ENCODE measurements around the gene DHCR24. TPM values are rescaled to one million over a fixed set of nuclear protein-coding genes. Genes with fewer than 3 reads are reported as not detected.

Gene DHCR24
- total RNA-seq, 2 experiments from 2014 or later = 59.5 to 64.7 TPM

DNA sequence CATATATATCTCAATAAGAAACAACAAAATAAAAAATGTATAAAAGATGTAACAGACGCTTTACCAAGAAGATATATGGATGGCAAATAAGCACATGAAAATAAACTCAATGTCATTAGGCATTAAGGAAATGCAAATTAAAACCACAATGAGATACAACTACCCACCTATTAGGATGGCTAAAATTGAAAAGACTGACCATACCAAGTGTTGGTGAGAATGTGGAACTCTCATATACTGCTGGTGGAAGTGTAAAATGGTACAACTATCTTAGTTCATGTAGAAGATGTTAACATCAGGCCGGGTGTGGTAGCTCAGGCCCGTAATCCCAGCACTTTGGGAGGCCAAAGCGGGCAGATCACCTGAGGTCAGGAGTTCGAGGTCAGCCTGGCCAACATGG lies 43.5 kb downstream of the DHCR24 start:
- intact Hi-C loops (cut with micrococcal nuclease) = no loop called here
- POLR2A ChIA-PET = no interaction called here

GRCh38 chr1:54842963-54843362 lies 44.0 kb downstream of the DHCR24 start:
- H3K27ac Mint-ChIP-seq = no peak overlapping the region
- H3K27me3 Mint-ChIP-seq = no peaks in the 10 kb centered on the region
- H3K4me1 Mint-ChIP-seq (ENCODE audit: low read depth) = no peaks in the 10 kb centered on the region
- H3K4me3 Mint-ChIP-seq = no peak overlapping the region
- no peaks in the 10 kb centered on the region for H3K9me3 Mint-ChIP-seq
- no peaks in the 10 kb centered on the region for H3K36me3 Mint-ChIP-seq (ENCODE audit: low read depth)
- DNase-seq (no peak), ATAC-seq (no peak)
- intact Hi-C loops (cut with micrococcal nuclease) = no loop called here
- TF ChIP-seq, protein P1, sequence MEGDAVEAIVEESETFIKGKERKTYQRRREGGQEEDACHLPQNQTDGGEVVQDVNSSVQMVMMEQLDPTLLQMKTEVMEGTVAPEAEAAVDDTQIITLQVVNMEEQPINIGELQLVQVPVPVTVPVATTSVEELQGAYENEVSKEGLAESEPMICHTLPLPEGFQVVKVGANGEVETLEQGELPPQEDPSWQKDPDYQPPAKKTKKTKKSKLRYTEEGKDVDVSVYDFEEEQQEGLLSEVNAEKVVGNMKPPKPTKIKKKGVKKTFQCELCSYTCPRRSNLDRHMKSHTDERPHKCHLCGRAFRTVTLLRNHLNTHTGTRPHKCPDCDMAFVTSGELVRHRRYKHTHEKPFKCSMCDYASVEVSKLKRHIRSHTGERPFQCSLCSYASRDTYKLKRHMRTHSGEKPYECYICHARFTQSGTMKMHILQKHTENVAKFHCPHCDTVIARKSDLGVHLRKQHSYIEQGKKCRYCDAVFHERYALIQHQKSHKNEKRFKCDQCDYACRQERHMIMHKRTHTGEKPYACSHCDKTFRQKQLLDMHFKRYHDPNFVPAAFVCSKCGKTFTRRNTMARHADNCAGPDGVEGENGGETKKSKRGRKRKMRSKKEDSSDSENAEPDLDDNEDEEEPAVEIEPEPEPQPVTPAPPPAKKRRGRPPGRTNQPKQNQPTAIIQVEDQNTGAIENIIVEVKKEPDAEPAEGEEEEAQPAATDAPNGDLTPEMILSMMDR (IDR thresholded peaks at IDR 0.05) = no peak
- ChIA-PET CTCF (no interaction called here), POLR2A (no interaction called here)

More for the DNA sequence above, 43.5 kb downstream of the DHCR24 start:
- H3K9me3 Mint-ChIP-seq = no peaks in the 10 kb centered on the region
- DNase-seq = no peak
- CTCF ChIA-PET = no interaction called here
- no peaks in the 10 kb centered on the region for H3K27me3 Mint-ChIP-seq
- no peak overlapping the region for H3K27ac Mint-ChIP-seq
- H3K4me3 Mint-ChIP-seq = no peak overlapping the region
- peaks cover 4% of the 10 kb centered on the region for H3K36me3 Mint-ChIP-seq (ENCODE audit: low read depth)
- no peak for ATAC-seq
- no peaks in the 10 kb centered on the region for H3K4me1 Mint-ChIP-seq (ENCODE audit: low read depth)
- TF ChIP-seq, protein P1 (IDR thresholded peaks at IDR 0.05) = no peak

DNA sequence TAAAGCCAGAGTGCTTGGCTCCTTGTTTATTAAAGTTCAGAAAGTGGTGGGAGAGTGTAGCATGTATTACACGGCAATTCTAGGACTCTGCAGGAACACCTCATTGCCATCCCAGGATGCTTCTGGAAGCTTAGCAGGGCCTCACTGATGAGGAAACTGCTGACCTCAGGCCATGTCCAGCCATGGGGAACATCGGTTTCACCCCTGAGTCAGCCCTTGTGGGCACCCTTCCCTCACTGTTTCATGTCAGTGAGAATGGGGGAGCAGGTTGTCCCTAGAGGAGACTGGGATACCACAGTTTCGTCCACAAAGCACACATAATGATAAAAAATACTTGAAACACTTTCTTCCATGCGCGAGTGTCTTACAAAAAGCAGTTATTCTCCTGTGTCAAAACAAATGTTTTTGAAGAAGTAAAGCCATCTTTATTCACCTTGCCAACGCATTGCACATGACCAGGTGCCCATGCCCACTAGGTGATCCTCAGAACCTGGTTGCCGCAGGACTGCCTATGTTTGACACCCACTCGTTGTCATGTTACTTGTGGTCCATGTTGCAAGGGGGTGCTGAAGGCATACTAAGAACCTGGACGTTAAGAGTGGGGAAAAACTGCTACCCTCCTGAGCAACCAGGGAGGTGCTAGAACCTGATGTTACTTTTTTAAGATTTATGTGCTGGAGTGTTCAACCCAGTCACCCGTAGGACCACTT lies 44.6 kb downstream of the DHCR24 start:
- no peaks in the 10 kb centered on the region for H3K36me3 Mint-ChIP-seq (ENCODE audit: low read depth)
- no peak for DNase-seq
- no peaks in the 10 kb centered on the region for H3K27me3 Mint-ChIP-seq
- no peak overlapping the region for H3K4me3 Mint-ChIP-seq
- H3K4me1 Mint-ChIP-seq (ENCODE audit: low read depth) = no peaks in the 10 kb centered on the region
- intact Hi-C loops (cut with micrococcal nuclease) = no loop called here
- POLR2A ChIA-PET = no interaction called here
- no peak for ATAC-seq
- H3K9me3 Mint-ChIP-seq = no peaks in the 10 kb centered on the region
- H3K27ac Mint-ChIP-seq = no peak overlapping the region
- CTCF ChIA-PET = no interaction called here
- TF ChIP-seq, protein P1 (IDR thresholded peaks at IDR 0.05) = no peak

- CTCF ChIA-PET = no interaction called here
- no peak overlapping the region for H3K27ac Mint-ChIP-seq
- no peak for DNase-seq
Observed at GRCh38 chr1:54839824-54840223, 47.2 kb downstream of the DHCR24 start.

DNA sequence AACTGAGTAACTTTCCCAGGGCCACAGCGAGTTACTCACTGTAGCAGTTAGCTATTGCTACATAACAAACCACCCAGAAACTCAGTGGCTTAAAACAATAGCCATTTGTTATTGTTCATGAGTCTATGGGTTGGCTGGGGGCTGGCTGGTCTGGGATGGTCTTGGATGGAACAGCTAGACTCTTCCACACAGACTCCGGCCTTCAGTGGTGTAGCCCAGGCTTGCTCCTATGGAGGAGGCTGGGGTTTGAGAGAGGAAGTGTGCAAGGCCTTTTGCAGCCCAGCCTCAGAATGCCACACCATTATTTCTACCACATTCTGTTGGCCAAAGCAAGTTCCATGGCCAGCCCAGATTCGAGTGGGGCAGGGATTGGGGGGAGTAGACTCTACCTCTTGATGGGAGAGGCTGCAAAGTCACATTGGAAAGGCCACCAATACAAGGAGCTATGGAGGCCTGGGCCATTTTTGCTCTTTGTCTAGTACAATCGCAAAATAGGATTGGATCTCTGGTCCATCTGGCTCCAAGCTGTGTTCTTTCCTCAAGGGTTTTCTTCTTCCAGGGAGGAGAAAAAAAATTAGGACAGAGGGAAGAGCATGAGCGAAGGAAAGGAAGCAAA lies 48.3 kb downstream of the DHCR24 start:
- H3K27me3 Mint-ChIP-seq = no peaks in the 10 kb centered on the region
- ATAC-seq (no peak), DNase-seq (no peak)
- POLR2A ChIA-PET = no interaction called here
- no peaks in the 10 kb centered on the region for H3K36me3 Mint-ChIP-seq (ENCODE audit: low read depth)
- TF ChIP-seq, protein P1 (IDR thresholded peaks at IDR 0.05) = no peak
- intact Hi-C loops (cut with micrococcal nuclease) = no loop called here
- H3K4me1 Mint-ChIP-seq (ENCODE audit: low read depth) = no peaks in the 10 kb centered on the region
- H3K27ac Mint-ChIP-seq = no peak overlapping the region
- CTCF ChIA-PET = no interaction called here
- no peak overlapping the region for H3K4me3 Mint-ChIP-seq
- H3K9me3 Mint-ChIP-seq = no peaks in the 10 kb centered on the region

More at GRCh38 chr1:54839824-54840223, 47.2 kb downstream of the DHCR24 start:
- Mint-ChIP-seq H3K9me3 (no peaks in the 10 kb centered on the region), H3K27me3 (no peaks in the 10 kb centered on the region), H3K36me3 (ENCODE audit: low read depth) (no peaks in the 10 kb centered on the region), H3K4me1 (ENCODE audit: low read depth) (no peaks in the 10 kb centered on the region), H3K4me3 (no peak overlapping the region)
- no peak for ATAC-seq
- POLR2A ChIA-PET = no interaction called here
- intact Hi-C loops (cut with micrococcal nuclease) = no loop called here
- TF ChIP-seq, protein P1 (IDR thresholded peaks at IDR 0.05) = no peak

All from activated CD8-positive, alpha-beta T cell treated with anti-CD3 and anti-CD28 coated beads for 36 hours (primary cell).